Astrocyte of the cerebellum (primary cell): ENCODE measurements around the gene DMRTB1.

Source experiments
- DNase-seq: peaks from one replicate; pipeline ENCODE4 v3.0.0-alpha.2; 2011; ENCODE audit warnings: low read depth
- H3K4me3 ChIP-seq: 2 replicates; pipeline ENCODE4 v1.5.1; 2011; ENCODE audit warnings: mild to moderate bottlenecking, low read depth, low read length, moderate library complexity
- in situ Hi-C: cut with HindIII; loops from 2 replicates; pipeline ENCODE4 v1.10.0; 2017; ENCODE audit warnings: low sequenced_read_pairs
- TF ChIP-seq, protein P1 (sequence below): IDR thresholded peaks from 2 replicates; pipeline ENCODE4 v1.5.1; 2012; ENCODE audit warnings: low read length, low read depth, moderate library complexity, mild to moderate bottlenecking; ENCODE audit errors: missing control alignments

The DMRTB1 gene

DNA sequence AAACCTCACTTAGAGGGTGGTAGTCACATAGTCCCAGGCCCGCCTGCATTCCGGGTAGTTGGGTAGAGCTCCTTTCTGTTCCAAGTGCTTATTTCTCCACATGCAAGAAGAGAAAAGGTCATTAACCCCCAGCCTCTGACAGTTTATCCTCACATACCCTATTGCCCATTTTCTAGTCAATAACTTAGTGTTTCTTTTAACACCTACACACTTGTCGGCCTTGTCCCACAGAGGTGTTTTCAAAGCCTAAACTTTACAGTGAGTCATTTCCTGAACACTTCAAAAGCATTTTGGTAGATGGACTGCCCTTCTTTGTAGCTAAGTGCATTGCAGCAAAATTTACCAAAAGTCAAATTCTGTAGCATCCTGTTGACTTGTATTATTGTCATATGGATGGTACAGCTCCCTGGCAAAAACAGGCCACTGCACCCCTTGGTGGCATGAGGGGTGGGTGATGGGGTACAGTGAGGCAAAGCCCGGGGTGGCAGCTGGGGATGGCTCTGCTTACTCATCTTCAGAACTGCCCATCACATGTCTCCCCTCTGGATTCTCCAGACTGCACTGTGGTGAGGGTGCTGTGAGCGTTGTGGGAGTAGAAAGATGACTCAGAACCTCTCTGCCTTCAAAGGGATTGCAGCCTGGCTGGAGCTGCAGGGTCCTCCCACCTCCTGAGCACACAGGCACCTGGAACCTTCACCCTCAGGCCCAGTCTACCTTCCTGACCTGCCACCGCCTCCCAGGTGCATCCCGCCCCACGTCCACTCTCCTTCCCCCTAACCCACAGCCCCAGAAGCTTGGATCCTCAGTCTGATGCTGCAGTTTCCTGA lies 45.8 kb upstream of the DMRTB1 start:
- in situ Hi-C loops, result no loop called here
- no peak overlapping the region for H3K4me3 ChIP-seq
- DNase-seq, result peak; percentile 38
- TF ChIP-seq, protein P1, sequence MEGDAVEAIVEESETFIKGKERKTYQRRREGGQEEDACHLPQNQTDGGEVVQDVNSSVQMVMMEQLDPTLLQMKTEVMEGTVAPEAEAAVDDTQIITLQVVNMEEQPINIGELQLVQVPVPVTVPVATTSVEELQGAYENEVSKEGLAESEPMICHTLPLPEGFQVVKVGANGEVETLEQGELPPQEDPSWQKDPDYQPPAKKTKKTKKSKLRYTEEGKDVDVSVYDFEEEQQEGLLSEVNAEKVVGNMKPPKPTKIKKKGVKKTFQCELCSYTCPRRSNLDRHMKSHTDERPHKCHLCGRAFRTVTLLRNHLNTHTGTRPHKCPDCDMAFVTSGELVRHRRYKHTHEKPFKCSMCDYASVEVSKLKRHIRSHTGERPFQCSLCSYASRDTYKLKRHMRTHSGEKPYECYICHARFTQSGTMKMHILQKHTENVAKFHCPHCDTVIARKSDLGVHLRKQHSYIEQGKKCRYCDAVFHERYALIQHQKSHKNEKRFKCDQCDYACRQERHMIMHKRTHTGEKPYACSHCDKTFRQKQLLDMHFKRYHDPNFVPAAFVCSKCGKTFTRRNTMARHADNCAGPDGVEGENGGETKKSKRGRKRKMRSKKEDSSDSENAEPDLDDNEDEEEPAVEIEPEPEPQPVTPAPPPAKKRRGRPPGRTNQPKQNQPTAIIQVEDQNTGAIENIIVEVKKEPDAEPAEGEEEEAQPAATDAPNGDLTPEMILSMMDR, result no peak

DNA sequence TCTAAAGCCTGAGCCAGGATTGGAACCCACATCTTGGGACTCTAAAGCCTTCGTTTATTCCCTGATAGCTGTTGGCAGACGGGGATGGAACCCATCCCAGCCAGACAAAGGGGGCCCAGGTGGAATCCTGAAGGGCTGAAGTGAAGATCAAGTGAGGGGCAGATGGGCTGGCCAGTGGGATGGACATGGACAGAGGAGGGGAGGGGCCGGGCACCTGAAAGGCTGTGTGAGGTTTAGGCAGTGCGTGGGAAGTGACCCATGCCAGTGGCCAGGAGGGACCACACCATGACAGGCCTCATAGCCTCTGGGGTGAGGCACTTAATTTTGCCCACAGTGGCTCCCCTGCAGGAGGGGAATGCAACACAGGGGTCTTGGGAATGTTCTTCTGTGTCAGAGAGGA lies 44.6 kb upstream of the DMRTB1 start:
- H3K4me3 ChIP-seq, result no peak overlapping the region
- no peak for DNase-seq
- TF ChIP-seq, protein P1, result no peak
- in situ Hi-C loops, result no loop called here

DNA sequence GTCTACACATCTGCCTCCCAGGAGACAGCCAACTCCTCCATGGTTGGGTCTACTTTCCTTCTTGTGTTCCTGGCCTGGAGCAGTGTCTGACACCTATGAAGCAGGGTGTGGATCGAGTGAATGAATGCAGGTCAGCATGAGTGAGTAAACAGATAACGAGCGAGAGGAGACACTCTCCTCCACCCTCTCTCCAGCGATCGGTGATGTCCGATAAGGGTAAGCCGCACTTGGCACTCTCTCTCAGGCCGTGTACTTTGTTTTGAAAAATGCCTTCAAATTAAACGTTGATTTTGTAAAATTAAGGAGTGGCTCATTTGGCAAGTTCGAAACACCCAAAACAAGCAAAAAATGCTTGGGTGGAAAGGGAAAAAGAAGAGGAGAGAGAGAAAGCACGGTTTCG lies 43.8 kb upstream of the DMRTB1 start:
- in situ Hi-C loops, result no loop called here
- DNase-seq, result no peak
- TF ChIP-seq, protein P1, result no peak
- H3K4me3 ChIP-seq, result no peak overlapping the region

DNA sequence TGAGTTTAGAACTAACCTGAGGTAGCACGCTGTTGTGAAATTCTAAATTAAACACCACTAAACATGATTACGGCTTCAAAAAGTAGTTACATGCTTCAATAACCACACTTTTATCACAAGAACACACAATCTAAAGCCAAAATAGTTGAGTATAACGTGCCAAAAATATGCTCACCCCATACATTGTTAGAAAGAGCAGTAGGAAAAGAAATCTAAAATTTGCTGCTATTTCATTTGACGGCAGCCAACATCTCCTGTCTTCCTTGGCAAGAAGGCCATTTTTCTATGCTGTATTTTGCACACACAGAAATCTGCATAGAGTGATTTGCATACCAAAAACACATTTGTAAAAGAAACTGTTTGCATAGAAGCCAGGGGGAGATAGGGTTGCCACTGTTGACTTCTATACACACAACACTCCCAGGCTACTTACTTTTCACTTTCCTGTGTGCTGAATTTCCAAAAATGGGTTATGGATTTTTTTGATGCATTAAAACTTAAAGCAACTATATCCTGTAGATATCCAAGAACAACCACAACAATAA lies 42.9 kb upstream of the DMRTB1 start:
- TF ChIP-seq, protein P1, result no peak
- in situ Hi-C loops, result no loop called here
- no peak overlapping the region for H3K4me3 ChIP-seq
- DNase-seq, result no peak

DNA sequence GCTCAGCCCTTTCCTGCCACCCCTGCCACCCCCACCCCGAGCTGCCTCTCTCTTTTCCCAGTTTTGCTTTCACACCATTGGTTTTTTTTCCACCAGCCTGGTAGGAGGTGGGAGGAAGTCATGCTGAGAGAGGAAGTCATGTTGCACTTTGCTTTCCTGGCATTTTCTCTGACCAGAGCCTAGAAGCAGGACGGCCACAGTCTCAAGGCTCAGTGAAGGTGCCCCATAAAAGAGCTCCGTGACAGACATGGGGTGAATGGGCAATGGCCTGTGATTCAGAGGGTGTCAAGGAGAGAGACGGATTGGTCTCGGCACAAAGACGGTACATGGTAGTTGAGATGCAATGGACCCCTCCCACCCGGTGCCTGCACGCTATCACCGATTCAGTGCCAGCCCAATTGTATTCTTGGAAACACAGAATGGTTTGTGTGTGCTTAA lies 42.1 kb upstream of the DMRTB1 start:
- TF ChIP-seq, protein P1, result no peak
- in situ Hi-C loops, result no loop called here
- DNase-seq, result no peak
- H3K4me3 ChIP-seq, result no peak overlapping the region

DNA sequence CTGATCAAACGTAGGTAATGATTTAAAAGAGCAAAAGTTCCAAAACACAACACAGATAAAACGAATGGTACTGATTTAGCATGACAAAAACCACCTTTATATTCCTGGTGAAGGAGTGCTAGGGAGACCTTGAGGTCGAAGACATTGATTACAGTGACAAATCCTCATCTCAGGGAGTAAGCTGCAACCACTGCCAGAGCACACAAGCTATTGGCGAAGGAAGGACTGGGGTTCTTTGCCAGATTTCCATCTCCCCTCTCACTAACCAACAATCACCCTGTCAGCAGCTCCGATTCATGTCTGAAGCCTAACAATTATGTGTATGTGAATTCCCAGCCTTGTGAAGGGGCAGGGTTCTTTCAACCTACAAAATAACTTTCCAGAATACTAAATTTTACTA lies 40.2 kb upstream of the DMRTB1 start:
- TF ChIP-seq, protein P1, result no peak
- in situ Hi-C loops, result no loop called here

More for the DNA sequence above, 40.2 kb upstream of the DMRTB1 start:
- H3K4me3 ChIP-seq, result no peak overlapping the region
- DNase-seq, result no peak
